Activated naive CD4-positive, alpha-beta T cell treated with anti-CD3 and anti-CD28 coated beads, Interleukin-2, amount 50 U/mL, for 72 hours (primary cell): ENCODE measurements around the gene LRCH3. TPM values are rescaled to one million over a fixed set of nuclear protein-coding genes. Genes with fewer than 3 reads are reported as not detected.

Experiments used
- ATAC-seq, 2 donors: fragments of 150-1000 bp; cut with Tn5 transposase; 2 replicates each; pipeline ENCODE4 v1.10.0; 2021; ENCODE audit warnings: mild to moderate bottlenecking in 2 of 2, moderate library complexity in 2 of 2
- DNase-seq, 2 donors: peaks; one replicate each; pipeline ENCODE4 v3.0.0; 2021 to 2022; ENCODE audit warnings: low spot score in 2 of 2
- H3K27ac Mint-ChIP-seq, 2 donors: one replicate each; pipeline ENCODE4 v1.8.0; 2022; ENCODE audit warnings: mild to moderate bottlenecking in 2 of 2, mixed read lengths in 2 of 2
- H3K36me3 Mint-ChIP-seq, 2 donors: one replicate each; pipeline ENCODE4 v1.8.0; 2022; ENCODE audit warnings: mixed read lengths in 2 of 2
- H3K9me3 Mint-ChIP-seq, 2 donors: one replicate each; pipeline ENCODE4 v1.8.0; 2022; ENCODE audit warnings: mixed read lengths in 2 of 2
- total RNA-seq, 2 donors: library from RNA; stranded (reverse); gene quantifications; one replicate each; pipeline ENCODE4 v1.2.3, GENCODE V29; 2022

The LRCH3 gene
- total RNA-seq, 2 donors from 2014 or later = 25.0 to 74.9 TPM

- Mint-ChIP-seq H3K9me3 (no peaks in the 10 kb centered on the region), H3K27ac (peak overlapping the region in 1 of 2 donors; percentile 22)
Observed at GRCh38 chr3:197784019-197784585, 7.0 kb upstream of the LRCH3 start.

GRCh38 chr3:197787412-197787811 lies 3.6 kb upstream of the LRCH3 start:
- H3K27ac Mint-ChIP-seq = peak overlapping the region in 1 of 2 donors; percentile 72

More at GRCh38 chr3:197784019-197784585, 7.0 kb upstream of the LRCH3 start:
- DNase-seq (no peak), ATAC-seq (no peak)
- H3K36me3 Mint-ChIP-seq = no peaks in the 10 kb centered on the region

GRCh38 chr3:197789309-197789708 lies 1.7 kb upstream of the LRCH3 start:
- H3K27ac Mint-ChIP-seq = no peak overlapping the region
- DNase-seq (no peak), ATAC-seq (no peak)
- H3K9me3 Mint-ChIP-seq = no peaks in the 10 kb centered on the region
- H3K36me3 Mint-ChIP-seq = peaks cover 8 to 16% of the 10 kb centered on the region in 2 donors

More at GRCh38 chr3:197787412-197787811, 3.6 kb upstream of the LRCH3 start:
- Mint-ChIP-seq H3K36me3 (peaks cover 8 to 16% of the 10 kb centered on the region in 2 donors), H3K9me3 (no peaks in the 10 kb centered on the region)
- ATAC-seq = no peak
- no peak for DNase-seq

- H3K9me3 Mint-ChIP-seq = no peaks in the 10 kb centered on the region
- ATAC-seq (no peak), DNase-seq (no peak)
- H3K27ac Mint-ChIP-seq = peak overlapping the region; percentile 96 to 100
- peaks cover 8 to 16% of the 10 kb centered on the region in 2 donors for H3K36me3 Mint-ChIP-seq
Observed at GRCh38 chr3:197790033-197790432, 1.0 kb upstream of the LRCH3 start.

GRCh38 chr3:197791892-197792647 lies 1.0 kb downstream of the LRCH3 start:
- ATAC-seq (peak; percentile 36 to 39), DNase-seq (peak in 1 of 2 donors; percentile 32)
- Mint-ChIP-seq H3K36me3 (peaks cover 8 to 16% of the 10 kb centered on the region in 2 donors), H3K27ac (peak overlapping the region; percentile 96 to 99), H3K9me3 (no peaks in the 10 kb centered on the region)

GRCh38 chr3:197793247-197793646 lies 2.2 kb downstream of the LRCH3 start:
- DNase-seq (no peak), ATAC-seq (peak; percentile 59 to 79)
- Mint-ChIP-seq H3K27ac (no peak overlapping the region), H3K36me3 (peaks cover 8 to 16% of the 10 kb centered on the region in 2 donors), H3K9me3 (no peaks in the 10 kb centered on the region)

- no peak for ATAC-seq
- Mint-ChIP-seq H3K36me3 (peaks cover 8 to 16% of the 10 kb centered on the region in 2 donors), H3K9me3 (no peaks in the 10 kb centered on the region), H3K27ac (no peak overlapping the region)
- no peak for DNase-seq
Observed at GRCh38 chr3:197794115-197794514, 3.1 kb downstream of the LRCH3 start.

- peaks cover 8 to 16% of the 10 kb centered on the region in 2 donors for H3K36me3 Mint-ChIP-seq
- no peaks in the 10 kb centered on the region for H3K9me3 Mint-ChIP-seq
- ATAC-seq (no peak), DNase-seq (no peak)
- H3K27ac Mint-ChIP-seq = no peak overlapping the region
Observed at GRCh38 chr3:197795200-197795599, 4.1 kb downstream of the LRCH3 start.

- Mint-ChIP-seq H3K36me3 (peaks cover 8 to 9% of the 10 kb centered on the region in 2 donors), H3K9me3 (no peaks in the 10 kb centered on the region), H3K27ac (no peak overlapping the region)
- DNase-seq (no peak), ATAC-seq (no peak)
Observed at GRCh38 chr3:197796087-197796486, 5.0 kb downstream of the LRCH3 start.

GRCh38 chr3:197798863-197799262 lies 7.8 kb downstream of the LRCH3 start:
- DNase-seq (no peak), ATAC-seq (no peak)
- no peaks in the 10 kb centered on the region for H3K36me3 Mint-ChIP-seq
- no peak overlapping the region for H3K27ac Mint-ChIP-seq
- H3K9me3 Mint-ChIP-seq = no peaks in the 10 kb centered on the region

- Mint-ChIP-seq H3K9me3 (no peaks in the 10 kb centered on the region), H3K27ac (no peak overlapping the region), H3K36me3 (no peaks in the 10 kb centered on the region)
- ATAC-seq (no peak), DNase-seq (no peak)
Observed at GRCh38 chr3:197800379-197800778, 9.3 kb downstream of the LRCH3 start.

GRCh38 chr3:197801891-197802778 lies 11.1 kb downstream of the LRCH3 start:
- peak; percentile 61 to 84 for ATAC-seq
- Mint-ChIP-seq H3K36me3 (no peaks in the 10 kb centered on the region), H3K9me3 (no peaks in the 10 kb centered on the region), H3K27ac (peak overlapping the region in 1 of 2 donors; percentile 58)
- DNase-seq = peak in 1 of 2 donors; percentile 25

- no peaks in the 10 kb centered on the region for H3K36me3 Mint-ChIP-seq
- H3K27ac Mint-ChIP-seq = peak overlapping the region in 1 of 2 donors; percentile 44
- no peaks in the 10 kb centered on the region for H3K9me3 Mint-ChIP-seq
- ATAC-seq (peak in 1 of 2 donors; percentile 54), DNase-seq (no peak)
Observed at GRCh38 chr3:197802779-197803459, 11.9 kb downstream of the LRCH3 start.

GRCh38 chr3:197804511-197804910 lies 13.5 kb downstream of the LRCH3 start:
- Mint-ChIP-seq H3K27ac (no peak overlapping the region), H3K9me3 (no peaks in the 10 kb centered on the region), H3K36me3 (no peaks in the 10 kb centered on the region)
- DNase-seq (no peak), ATAC-seq (no peak)

- Mint-ChIP-seq H3K27ac (peak overlapping the region; percentile 32 to 38), H3K9me3 (no peaks in the 10 kb centered on the region), H3K36me3 (no peaks in the 10 kb centered on the region)
- peak; percentile 26 to 37 for ATAC-seq
- no peak for DNase-seq
Observed at GRCh38 chr3:197807969-197808587, 17.0 kb downstream of the LRCH3 start.
